HG03565 (cell line): ENCODE results near the gene ZNG1A.
"Not testable (repeated sequence)": the region's sequence is repeated elsewhere in the genome, so short reads cannot be mapped to it uniquely, and the experiment has no call there.

Experiments
- ATAC-seq: cut with Tn5 transposase; IDR thresholded peaks from one replicate; pipeline ENCODE4 v1.9.1; 2021; ENCODE audit warnings: mild to moderate bottlenecking, moderate library complexity; ENCODE audit not compliant: unreplicated experiment

Gene ZNG1A

DNA sequence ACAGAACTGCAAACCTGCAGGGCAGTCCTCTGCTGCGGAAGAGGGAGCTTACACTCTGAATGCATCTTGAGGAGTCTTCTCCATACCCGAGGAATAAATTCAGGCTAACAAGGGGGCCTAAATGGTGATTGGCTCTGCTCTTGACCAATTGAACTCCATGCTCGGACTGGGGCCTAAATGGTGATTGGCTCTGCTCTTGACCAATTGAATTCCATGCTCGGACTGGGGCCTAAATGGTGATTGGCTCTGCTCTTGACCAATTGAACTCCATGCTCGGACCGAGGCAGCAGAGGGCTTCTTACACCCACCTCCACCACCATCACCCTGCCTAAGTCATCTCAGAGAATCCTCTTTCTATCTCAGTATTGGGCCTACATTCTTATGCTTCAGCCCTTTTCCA, 79.0 kb downstream of the ZNG1A start:
- ATAC-seq, result not testable (repeated sequence)

DNA sequence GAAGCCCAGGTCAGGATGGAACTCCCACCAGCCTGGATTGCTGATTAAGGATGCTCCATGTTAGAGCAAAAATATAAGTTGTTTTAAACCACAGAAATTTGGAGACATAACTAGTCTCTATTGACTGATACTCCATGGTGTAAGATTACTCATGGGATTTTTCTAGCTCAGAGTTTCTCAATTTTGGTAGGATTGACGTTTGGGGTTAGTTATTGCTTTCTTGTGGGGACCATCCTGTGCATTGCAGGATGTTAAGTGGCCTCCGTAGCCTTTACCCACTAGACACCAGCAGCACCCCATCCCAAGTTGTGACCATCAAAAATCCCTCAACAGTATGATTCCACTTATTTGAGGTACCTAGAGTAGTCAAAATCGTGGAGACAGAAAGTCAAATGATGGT, 80.1 kb downstream of the ZNG1A start:
- not testable (repeated sequence) for ATAC-seq

GRCh38 chr9:94992-95391, 83.9 kb downstream of the ZNG1A start:
- not testable (repeated sequence) for ATAC-seq

DNA sequence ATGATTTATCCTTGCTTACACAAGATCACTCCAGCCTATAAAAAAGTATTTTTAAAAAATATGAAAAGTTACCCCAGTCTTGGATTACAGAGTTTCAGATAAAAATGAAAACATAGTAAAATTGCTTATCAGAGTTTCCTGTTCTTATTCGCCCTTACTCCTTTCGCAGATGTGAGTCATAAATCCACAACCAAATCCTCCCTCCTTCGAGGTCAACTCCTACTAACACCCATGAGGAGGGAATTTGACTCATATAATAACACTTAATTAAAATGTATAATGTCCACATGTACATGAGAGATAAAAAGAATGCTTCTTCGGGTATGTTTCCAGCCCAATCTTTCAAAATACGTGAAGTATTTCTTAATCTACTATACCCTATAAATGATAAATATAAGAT, 84.5 kb downstream of the ZNG1A start:
- not testable (repeated sequence) for ATAC-seq

DNA sequence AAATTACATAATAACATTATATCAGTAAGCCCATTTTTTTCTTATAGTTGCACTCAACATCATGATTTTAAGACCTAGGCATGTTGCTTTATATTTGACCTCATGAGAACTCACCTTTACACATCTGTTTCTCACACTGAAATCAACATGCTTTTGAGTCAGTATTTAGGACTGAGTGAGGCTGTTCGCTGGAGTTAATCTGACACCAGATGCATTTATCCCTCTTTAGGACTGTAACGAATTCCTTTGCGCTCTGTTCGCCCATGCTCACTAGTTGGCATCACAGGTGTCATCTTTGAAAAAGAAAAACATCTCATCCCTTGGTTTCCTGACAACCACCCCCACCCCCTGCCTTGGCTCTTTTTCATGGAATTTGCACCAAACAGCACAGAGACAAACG, 84.9 kb downstream of the ZNG1A start:
- ATAC-seq, result not testable (repeated sequence)

GRCh38 chr9:90851-91250, 88.0 kb downstream of the ZNG1A start:
- ATAC-seq, result not testable (repeated sequence)

DNA sequence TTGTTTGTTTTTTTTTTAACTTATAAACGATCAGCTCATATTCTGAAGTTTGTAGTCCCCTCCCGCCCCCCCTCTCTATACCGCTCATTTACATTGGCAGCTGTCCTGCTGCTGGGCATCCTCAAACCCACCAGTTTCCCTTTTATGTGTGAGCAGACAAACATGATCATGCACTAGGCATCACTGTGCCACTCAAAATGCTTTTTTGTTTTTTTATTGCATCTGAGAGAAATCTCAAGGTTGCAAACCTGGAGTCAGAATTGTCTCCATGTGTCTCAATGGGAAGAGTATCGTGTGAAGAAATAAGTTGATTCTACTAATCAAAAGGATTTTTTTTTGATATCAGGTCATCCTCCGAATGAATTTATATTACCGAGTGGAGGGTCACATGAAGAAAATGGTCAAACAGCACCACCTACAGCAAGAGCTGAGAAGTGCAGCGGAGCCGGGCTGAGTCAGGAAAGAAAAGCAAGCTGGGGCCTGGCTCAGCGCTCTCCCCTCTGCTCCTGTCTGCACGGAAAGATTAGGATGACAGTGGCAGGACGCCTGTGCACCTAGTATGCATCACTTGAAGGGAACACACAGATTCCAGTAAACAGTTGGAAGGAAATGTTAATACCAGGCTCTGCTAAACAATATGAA, 90.3 kb downstream of the ZNG1A start:
- ATAC-seq, result not testable (repeated sequence)

DNA sequence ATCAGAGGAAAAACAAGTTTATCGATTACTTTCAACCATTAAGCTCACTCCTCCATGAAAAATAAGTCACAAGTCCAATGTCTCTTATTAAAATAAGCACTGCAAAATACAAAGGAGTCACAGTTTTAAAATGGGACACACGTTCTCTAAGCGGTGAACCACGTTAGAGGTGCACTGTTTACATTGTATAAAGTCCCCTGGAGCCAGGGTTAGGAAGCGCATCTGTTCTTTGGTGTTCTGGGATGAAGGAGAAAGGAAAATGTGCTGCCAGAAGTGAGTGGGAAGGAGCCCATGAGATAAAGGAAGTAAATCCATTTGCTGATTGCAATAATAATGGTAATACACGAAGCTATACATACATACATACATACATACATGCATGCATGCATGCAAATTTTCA, 91.0 kb downstream of the ZNG1A start:
- ATAC-seq, result not testable (repeated sequence)

DNA sequence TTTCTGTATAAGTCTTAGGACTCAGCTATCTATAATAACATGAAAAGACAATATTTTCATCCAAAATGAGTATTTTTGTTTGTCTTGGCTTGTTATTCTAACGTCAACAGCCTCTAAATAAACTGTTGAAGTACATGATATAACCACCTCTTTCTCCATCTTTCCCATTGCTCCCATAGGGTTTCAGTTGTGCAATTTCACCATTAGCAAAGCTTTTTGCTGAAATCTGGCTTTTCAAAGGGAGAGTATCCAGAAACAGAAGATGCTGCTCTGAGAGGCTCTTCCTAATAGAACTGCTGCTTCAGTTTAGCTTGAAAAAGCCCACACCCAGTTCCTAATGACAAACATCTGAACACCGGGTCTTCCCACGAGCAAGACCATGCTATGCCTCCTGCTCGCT, 91.8 kb downstream of the ZNG1A start:
- ATAC-seq, result not testable (repeated sequence)

GRCh38 chr9:86697-87096, 92.2 kb downstream of the ZNG1A start:
- ATAC-seq, result not testable (repeated sequence)

- ATAC-seq, result not testable (repeated sequence)
Measured at GRCh38 chr9:82932-83689, 95.7 kb downstream of the ZNG1A start.

GRCh38 chr9:78333-78732, 100.5 kb downstream of the ZNG1A start:
- ATAC-seq, result not testable (repeated sequence)

DNA sequence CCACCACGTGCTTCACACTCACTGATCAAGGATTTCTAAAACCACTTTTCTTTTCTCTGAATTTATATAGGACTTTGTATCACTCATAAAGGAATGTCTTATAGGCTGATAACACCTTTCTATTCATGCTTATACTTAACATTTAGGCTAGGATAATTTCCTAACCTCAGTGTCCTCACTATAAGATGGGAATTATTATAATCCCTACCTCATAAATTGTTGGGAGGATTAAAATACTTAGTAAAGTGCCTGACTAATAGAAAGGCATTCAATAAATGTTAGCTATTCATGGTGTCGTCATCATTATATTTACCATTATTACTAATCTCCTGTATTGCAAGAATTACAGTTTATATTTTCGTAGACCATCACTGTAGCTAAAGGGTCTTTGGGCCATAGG, 102.5 kb downstream of the ZNG1A start:
- ATAC-seq, result not testable (repeated sequence)

DNA sequence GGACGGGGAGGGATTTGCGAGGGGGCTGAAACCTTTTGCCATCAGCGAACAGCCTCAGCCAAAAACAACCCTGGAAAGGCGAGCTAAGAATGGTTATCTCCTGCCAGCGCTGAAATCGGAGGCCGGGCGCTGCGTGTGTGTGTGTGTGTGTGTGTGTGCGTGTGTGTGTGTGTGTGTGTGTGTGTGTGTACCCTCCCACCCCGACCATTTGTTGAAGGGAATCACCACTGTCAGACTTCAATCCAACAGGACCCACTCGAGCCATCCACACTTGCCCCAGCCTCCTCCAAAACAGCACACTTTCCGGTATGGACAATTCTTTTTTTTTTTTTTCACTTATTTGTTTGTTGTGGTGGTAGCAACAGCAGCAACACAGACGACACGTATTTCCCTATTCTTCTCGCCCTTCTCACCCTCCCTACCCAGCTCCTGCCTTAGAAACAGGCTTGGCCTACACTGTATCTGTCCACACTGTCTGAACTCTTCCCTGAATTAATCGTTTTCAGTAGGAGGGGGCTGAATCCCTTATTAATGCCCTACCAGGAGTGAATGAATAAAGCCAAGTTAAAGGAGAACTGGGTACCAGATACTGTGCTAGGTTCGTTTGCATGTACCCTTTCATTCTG, 104.8 kb downstream of the ZNG1A start:
- not testable (repeated sequence) for ATAC-seq

GRCh38 chr9:73076-73899, 105.6 kb downstream of the ZNG1A start:
- not testable (repeated sequence) for ATAC-seq
